Vagina (tissue), 2 donors: ENCODE results near the gene HOXC10.

Experiments
- POLR2A ChIP-seq, 2 donors: fragments of 450-650 bp; IDR thresholded peaks; one replicate each; pipeline ENCODE4 v1.6.1; 2017; ENCODE audit warnings: antibody characterized with exemption in 2 of 2, mild to moderate bottlenecking in 2 of 2, moderate library complexity in 2 of 2
- POLR2AphosphoS5 ChIP-seq, 2 donors: sonication (generic); formaldehyde crosslinking; IDR thresholded peaks; one replicate each; pipeline ENCODE4 v1.9.0; 2017; ENCODE audit warnings: antibody characterized with exemption in 2 of 2, mild to moderate bottlenecking in 2 of 2, low read depth in 1 of 2; ENCODE audit not compliant: insufficient read depth in 1 of 2

GRCh38 chr12:53996240-53997203, 11.6 kb downstream of the HOXC10 start:
- no peak for TF ChIP-seq POLR2AphosphoS5 (IDR thresholded peaks at IDR 0.05; ENCODE audit: insufficient read depth in 1 of 2, low read depth in 1 of 2)
- no peak for TF ChIP-seq POLR2A (IDR thresholded peaks at IDR 0.05)
